HL-60 (cell line): Measurements from ENCODE around the gene KAT8.

ENCODE experiments used
- DNase-seq, 2 experiments: peaks; one replicate each; pipeline ENCODE4 v3.0.0-alpha.2; 2010 to 2020; ENCODE audit warnings: low read depth in 1 of 2, low spot score in 1 of 2
- H3K27ac ChIP-seq: fragments of 250-450 bp; sonication (Bioruptor Pico); replicated peaks from 2 replicates; pipeline ENCODE4 v1.5.1; 2020; ENCODE audit warnings: mild to moderate bottlenecking, moderate library complexity
- H3K27me3 ChIP-seq: fragments of 250-450 bp; sonication (Bioruptor Pico); 2 replicates; pipeline ENCODE4 v1.5.1; 2021; ENCODE audit warnings: mild to moderate bottlenecking, moderate library complexity; ENCODE audit not compliant: insufficient read depth, poor library complexity, severe bottlenecking
- H3K4me3 ChIP-seq: replicated peaks from 2 replicates; pipeline ENCODE4 v1.5.1; 2011; ENCODE audit warnings: mild to moderate bottlenecking, control low read depth, low read length; ENCODE audit not compliant: insufficient read depth
- GABPA ChIP-seq: IDR thresholded peaks from 2 replicates; pipeline ENCODE4 v1.6.1; 2012; ENCODE audit warnings: low read depth
- POLR2AphosphoS5 ChIP-seq: IDR thresholded peaks from 2 replicates; pipeline ENCODE4 v1.6.1; 2012; ENCODE audit warnings: low read depth
- SPI1 ChIP-seq: IDR thresholded peaks from 2 replicates; pipeline ENCODE4 v1.6.1; 2012; ENCODE audit warnings: low read depth, mild to moderate bottlenecking, borderline replicate concordance
- TF ChIP-seq, protein P1 (sequence below): IDR thresholded peaks from one replicate; pipeline ENCODE4 v1.5.1; 2011; ENCODE audit warnings: low read length, control low read depth, inconsistent platforms; ENCODE audit not compliant: insufficient read depth
- TF ChIP-seq, protein P2 (sequence below): IDR thresholded peaks from 2 replicates; pipeline ENCODE4 v1.6.1; 2012; ENCODE audit warnings: low read depth; ENCODE audit not compliant: insufficient replicate concordance

The KAT8 gene

DNA sequence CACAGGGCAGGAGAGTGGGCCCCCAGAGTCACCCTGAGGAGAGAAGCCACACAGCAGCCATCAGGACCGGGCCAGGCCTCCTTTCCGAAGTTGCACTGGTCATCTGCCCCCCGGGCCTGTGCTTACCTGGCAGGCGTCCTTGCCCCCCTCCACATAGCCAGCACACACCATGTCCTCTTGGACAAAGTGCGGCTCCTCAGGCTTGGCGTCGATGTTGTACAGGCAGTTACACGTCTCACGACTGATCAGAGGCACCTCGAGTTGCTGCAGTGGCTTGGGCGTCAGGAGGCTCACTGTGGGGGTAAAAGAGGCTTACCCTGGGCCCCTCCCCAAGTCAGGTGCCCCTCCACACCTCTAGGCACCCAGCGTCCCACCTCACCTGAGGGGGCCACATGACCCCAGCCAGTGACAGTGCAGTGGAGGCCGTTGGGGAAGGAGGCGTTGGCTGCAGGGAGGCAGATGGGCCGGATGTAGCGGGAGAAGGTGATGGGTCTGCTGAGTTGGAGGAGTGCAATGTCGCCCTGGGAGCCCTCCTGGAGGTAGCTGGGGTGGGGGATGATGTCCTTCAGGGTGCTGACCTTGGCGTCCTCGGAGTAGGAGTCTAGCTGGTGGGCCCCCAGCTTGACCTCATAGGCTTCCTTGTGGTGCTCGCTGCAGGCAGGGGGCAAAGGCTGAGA, 15.0 kb downstream of the KAT8 start:
- H3K27me3 ChIP-seq, result no peaks in the 10 kb centered on the region
- no peak overlapping the region for H3K4me3 ChIP-seq
- no peak overlapping the region for H3K27ac ChIP-seq
- no peak for DNase-seq
- TF ChIP-seq SPI1, result no peak
- no peak for TF ChIP-seq GABPA
- TF ChIP-seq POLR2AphosphoS5, result 0 out of 2 replicates have a peak, but pooled peaks have one; percentile 26

DNA sequence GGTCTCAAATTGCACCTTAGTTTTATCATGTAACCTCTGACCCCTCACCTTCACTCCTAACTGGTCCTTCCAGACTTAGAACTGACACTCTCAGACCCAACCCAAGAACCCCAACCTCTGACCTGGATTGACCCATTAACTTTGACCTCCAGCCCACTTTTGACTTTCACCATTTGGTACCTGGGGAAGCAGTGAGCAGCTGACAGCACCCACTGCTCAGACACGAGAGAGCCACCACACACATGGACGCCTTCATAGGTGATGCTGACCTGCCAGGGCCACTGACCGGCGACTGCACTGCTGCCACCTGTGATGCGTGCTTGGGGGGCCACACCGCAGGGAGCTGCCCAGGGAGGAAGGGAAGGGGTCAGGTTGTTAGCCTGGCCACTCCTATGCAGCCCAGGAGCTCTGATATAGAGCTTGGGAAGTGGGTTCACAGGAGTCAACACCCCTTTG, 15.6 kb downstream of the KAT8 start:
- TF ChIP-seq, protein P1, sequence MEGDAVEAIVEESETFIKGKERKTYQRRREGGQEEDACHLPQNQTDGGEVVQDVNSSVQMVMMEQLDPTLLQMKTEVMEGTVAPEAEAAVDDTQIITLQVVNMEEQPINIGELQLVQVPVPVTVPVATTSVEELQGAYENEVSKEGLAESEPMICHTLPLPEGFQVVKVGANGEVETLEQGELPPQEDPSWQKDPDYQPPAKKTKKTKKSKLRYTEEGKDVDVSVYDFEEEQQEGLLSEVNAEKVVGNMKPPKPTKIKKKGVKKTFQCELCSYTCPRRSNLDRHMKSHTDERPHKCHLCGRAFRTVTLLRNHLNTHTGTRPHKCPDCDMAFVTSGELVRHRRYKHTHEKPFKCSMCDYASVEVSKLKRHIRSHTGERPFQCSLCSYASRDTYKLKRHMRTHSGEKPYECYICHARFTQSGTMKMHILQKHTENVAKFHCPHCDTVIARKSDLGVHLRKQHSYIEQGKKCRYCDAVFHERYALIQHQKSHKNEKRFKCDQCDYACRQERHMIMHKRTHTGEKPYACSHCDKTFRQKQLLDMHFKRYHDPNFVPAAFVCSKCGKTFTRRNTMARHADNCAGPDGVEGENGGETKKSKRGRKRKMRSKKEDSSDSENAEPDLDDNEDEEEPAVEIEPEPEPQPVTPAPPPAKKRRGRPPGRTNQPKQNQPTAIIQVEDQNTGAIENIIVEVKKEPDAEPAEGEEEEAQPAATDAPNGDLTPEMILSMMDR, result no peak
- TF ChIP-seq SPI1 (no peak), POLR2AphosphoS5 (no peak), GABPA (no peak)
- TF ChIP-seq, protein P2, sequence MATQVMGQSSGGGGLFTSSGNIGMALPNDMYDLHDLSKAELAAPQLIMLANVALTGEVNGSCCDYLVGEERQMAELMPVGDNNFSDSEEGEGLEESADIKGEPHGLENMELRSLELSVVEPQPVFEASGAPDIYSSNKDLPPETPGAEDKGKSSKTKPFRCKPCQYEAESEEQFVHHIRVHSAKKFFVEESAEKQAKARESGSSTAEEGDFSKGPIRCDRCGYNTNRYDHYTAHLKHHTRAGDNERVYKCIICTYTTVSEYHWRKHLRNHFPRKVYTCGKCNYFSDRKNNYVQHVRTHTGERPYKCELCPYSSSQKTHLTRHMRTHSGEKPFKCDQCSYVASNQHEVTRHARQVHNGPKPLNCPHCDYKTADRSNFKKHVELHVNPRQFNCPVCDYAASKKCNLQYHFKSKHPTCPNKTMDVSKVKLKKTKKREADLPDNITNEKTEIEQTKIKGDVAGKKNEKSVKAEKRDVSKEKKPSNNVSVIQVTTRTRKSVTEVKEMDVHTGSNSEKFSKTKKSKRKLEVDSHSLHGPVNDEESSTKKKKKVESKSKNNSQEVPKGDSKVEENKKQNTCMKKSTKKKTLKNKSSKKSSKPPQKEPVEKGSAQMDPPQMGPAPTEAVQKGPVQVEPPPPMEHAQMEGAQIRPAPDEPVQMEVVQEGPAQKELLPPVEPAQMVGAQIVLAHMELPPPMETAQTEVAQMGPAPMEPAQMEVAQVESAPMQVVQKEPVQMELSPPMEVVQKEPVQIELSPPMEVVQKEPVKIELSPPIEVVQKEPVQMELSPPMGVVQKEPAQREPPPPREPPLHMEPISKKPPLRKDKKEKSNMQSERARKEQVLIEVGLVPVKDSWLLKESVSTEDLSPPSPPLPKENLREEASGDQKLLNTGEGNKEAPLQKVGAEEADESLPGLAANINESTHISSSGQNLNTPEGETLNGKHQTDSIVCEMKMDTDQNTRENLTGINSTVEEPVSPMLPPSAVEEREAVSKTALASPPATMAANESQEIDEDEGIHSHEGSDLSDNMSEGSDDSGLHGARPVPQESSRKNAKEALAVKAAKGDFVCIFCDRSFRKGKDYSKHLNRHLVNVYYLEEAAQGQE, result no peak
- Histone ChIP-seq H3K4me3 (no peak overlapping the region), H3K27ac (no peak overlapping the region), H3K27me3 (no peaks in the 10 kb centered on the region)
- no peak for DNase-seq

DNA sequence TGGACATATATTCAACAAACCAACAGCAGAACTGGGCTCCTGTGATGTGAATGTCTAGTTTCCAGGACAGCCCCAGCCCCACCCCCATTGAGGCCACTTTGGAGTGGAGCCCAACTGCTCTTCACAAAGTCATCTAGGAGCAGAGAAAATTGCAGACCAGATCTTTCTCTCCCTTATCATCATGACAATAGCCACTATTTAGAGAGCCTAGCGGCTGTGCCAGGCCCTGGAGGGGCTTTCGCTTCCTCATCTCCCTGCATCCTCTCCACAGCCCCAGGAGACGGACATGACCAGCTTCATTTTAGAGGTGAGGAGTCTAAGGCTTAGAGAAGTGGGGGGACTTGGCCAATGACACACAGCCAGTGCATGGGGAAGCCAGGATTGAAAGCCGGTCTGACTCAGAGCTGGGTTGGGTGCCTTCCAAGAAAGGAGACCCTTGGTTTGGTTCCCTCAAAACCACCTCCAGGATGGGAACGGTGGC, 16.7 kb downstream of the KAT8 start:
- peak; percentile 32 to 61 for DNase-seq
- Histone ChIP-seq H3K4me3 (no peak overlapping the region), H3K27ac (peak overlapping the region; percentile 34), H3K27me3 (no peaks in the 10 kb centered on the region)
- TF ChIP-seq GABPA, result no peak
- TF ChIP-seq, protein P2, result no peak
- TF ChIP-seq SPI1, result no peak
- TF ChIP-seq, protein P1, result no peak
- TF ChIP-seq POLR2AphosphoS5, result no peak

DNA sequence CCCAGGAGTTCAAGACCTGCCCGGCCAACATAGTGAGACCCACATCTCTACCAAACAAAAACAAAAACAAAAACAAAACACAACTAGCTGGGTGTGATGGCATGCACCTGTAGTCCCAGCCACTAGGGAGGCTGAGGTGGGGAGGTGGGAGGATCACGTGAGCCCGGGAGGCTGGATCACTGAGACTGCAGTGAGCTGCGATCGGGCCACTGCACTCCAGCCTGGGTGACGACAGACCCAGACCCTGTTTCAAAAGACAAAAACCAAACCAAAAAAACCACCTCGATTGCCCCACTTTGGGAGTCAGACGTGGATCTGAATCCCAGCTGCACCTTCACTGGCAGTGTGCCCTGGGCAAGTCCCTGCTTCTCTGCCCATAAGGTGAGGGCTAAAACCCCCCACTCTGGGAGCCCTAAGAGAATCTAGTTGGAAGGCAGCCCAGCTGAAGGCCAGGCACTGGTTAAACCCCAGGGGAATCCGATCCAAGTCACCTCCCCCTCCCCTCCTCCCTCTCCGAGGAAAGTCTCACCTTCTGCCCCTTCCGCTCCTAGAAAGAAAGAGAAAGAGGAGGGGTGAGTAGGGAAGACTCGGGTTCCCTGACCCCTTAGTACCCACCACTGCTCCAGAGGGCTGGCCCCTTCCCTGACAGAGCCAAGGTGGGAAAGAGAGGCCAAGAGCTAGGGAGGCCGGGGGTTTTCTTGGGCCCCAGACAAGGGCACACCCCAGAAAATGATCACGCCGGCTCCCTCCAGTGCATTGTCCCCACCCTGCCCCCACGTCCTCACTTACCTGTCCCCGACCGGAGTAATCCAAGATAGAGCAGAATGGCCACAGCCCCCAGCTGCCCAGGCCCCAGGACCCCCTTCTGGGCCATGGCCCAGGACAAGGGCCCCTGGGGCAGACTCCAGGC, 17.4 kb downstream of the KAT8 start:
- no peak overlapping the region for H3K4me3 ChIP-seq
- DNase-seq, result peak; percentile 43 to 84

More for the DNA sequence above, 17.4 kb downstream of the KAT8 start:
- TF ChIP-seq, protein P2, result no peak
- TF ChIP-seq POLR2AphosphoS5, result peak; percentile 75
- peak overlapping the region; percentile 34 for H3K27ac ChIP-seq
- no peaks in the 10 kb centered on the region for H3K27me3 ChIP-seq
